Cardiac atrium fibroblast (primary cell): ENCODE measurements around the gene NFIA. TPM values are rescaled to one million over a fixed set of nuclear protein-coding genes. Genes with fewer than 3 reads are reported as not detected.

Experiments
- total RNA-seq: library from RNA; depleted of rRNA; stranded (reverse); fragments of >200 nt; gene quantifications from 2 replicates; pipeline ENCODE4 v1.2.3, GENCODE V29; 2015

NFIA gene
- 26.7 and 28.5 TPM in 2 replicates for total RNA-seq

GRCh38 chr1:61082311-61083012, at the start of gene NFIA:
NFIA (plus strand) TSS chr1:61082561.

